Caco-2 (cell line): ENCODE data around the gene GAB2. TPM values are rescaled to one million over a fixed set of nuclear protein-coding genes. Genes with fewer than 3 reads are reported as not detected.
A peak's percentile ranks its signal among the peaks of the same experiment; 100 is the strongest.

Experiments used
- BruUV-seq: library from RNA; stranded (reverse); fragments of 400-500 nt; replicated peaks from 2 replicates; lab custom pipeline; 2021; lab: Mats Ljungman, UMichigan
- CTCF ChIA-PET: fragments of 300-600 bp; sonication (Branson Sonifier 250); formaldehyde crosslinking; loops from one replicate; lab custom pipeline; 2022; ENCODE audit warnings: antibody characterized with exemption; lab: Charles Lee
- POLR2A ChIA-PET: fragments of 300-600 bp; sonication (Branson Sonifier 250); formaldehyde crosslinking; loops from one replicate; lab custom pipeline; 2022; ENCODE audit warnings: antibody characterized with exemption; lab: Charles Lee
- DNase-seq, 2 experiments: peaks; one replicate each; pipeline versions ENCODE4 v3.0.0 to v3.0.0-alpha.2; 2020 to 2022
- H3K27me3 ChIP-seq: replicated peaks from 2 replicates; pipeline ENCODE4 v1.6.0; 2011; ENCODE audit warnings: low read length; ENCODE audit not compliant: control insufficient read depth, insufficient read depth
- H3K36me3 ChIP-seq: 2 replicates; pipeline ENCODE4 v1.5.1; 2011; ENCODE audit warnings: low read length; ENCODE audit not compliant: control insufficient read depth, insufficient read depth
- H3K4me1 ChIP-seq: fragments of 250-450 bp; sonication (Bioruptor Pico); 2 replicates; pipeline ENCODE4 v1.5.1; 2020; ENCODE audit warnings: mild to moderate bottlenecking
- H3K4me3 ChIP-seq: 2 replicates; pipeline ENCODE4 v1.5.1; 2011; ENCODE audit warnings: low read depth, mild to moderate bottlenecking, control low read depth, low read length
- H3K9me3 ChIP-seq: fragments of 250-450 bp; sonication (Bioruptor Pico); 2 replicates; pipeline ENCODE4 v1.5.1; 2020; ENCODE audit warnings: mild to moderate bottlenecking, moderate library complexity
- H3K27ac Mint-ChIP-seq: one replicate; pipeline ENCODE4 v1.8.0; 2022; ENCODE audit warnings: mixed read lengths; ENCODE audit not compliant: unreplicated experiment
- H3K27me3 Mint-ChIP-seq: one replicate; pipeline ENCODE4 v1.8.0; 2022; ENCODE audit warnings: mixed read lengths; ENCODE audit not compliant: insufficient read depth, unreplicated experiment
- H3K36me3 Mint-ChIP-seq: one replicate; pipeline ENCODE4 v1.8.0; 2022; ENCODE audit warnings: mild to moderate bottlenecking, mixed read lengths; ENCODE audit not compliant: insufficient read depth, unreplicated experiment
- H3K4me1 Mint-ChIP-seq: one replicate; pipeline ENCODE4 v1.8.0; 2022; ENCODE audit warnings: low read depth, mixed read lengths; ENCODE audit not compliant: unreplicated experiment
- H3K4me3 Mint-ChIP-seq: one replicate; pipeline ENCODE4 v1.8.0; 2022; ENCODE audit warnings: mild to moderate bottlenecking, moderate library complexity, mixed read lengths; ENCODE audit not compliant: unreplicated experiment
- H3K9me3 Mint-ChIP-seq: one replicate; pipeline ENCODE4 v1.8.0; 2022; ENCODE audit warnings: mixed read lengths; ENCODE audit not compliant: unreplicated experiment
- CTCF ChIP-seq, 2 experiments: fragments of 200-600 bp in 1 of 2; IDR thresholded peaks; 1 replicate in 1 of 2; 2 replicates in 1 of 2; pipeline versions ENCODE4 v1.5.1 to v1.8.0; 2011 to 2022; ENCODE audit warnings: antibody characterized with exemption in 1 of 2, control low read depth in 1 of 2, inconsistent platforms in 1 of 2, low read depth in 1 of 2, low read length in 1 of 2, mild to moderate bottlenecking in 1 of 2, moderate library complexity in 1 of 2; ENCODE audit not compliant: insufficient read depth in 1 of 2, severe bottlenecking in 1 of 2, unreplicated experiment in 1 of 2
- intact Hi-C: fragments of 100-400 bp; cut with micrococcal nuclease; formaldehyde crosslinking; loops from one replicate; pipeline ENCODE4 v1.10.0; 2022; ENCODE audit not compliant: unreplicated experiment
- total RNA-seq: library from RNA; stranded (reverse); gene quantifications from 2 replicates; pipeline ENCODE4 v1.2.3, GENCODE V29; 2022

Gene GAB2
- total RNA-seq, 1 experiment from 2014 or later = 67.3 TPM

- no TSS peak for BruUV-seq
- DNase-seq = no peak
- Histone ChIP-seq H3K27me3 (no peaks in the 10 kb centered on the region), H3K36me3 (no peaks in the 10 kb centered on the region), H3K4me3 (no peak overlapping the region), H3K9me3 (peaks cover 11% of the 10 kb centered on the region; the same call in 1 of the 2 replicates), H3K4me1 (peaks cover 71% of the 10 kb centered on the region)
- TF ChIP-seq CTCF (IDR thresholded peaks at IDR 0.05; ENCODE audit: insufficient read depth in 1 of 2, low read depth in 1 of 2, low read length in 1 of 2, severe bottlenecking in 1 of 2, unreplicated experiment in 1 of 2) = no peak
- peaks cover 8% of the 10 kb centered on the region for H3K36me3 Mint-ChIP-seq
- POLR2A ChIA-PET = no interaction called here
- no peak overlapping the region for H3K4me3 Mint-ChIP-seq
- H3K4me1 Mint-ChIP-seq = peaks cover 45% of the 10 kb centered on the region
- H3K9me3 Mint-ChIP-seq = peaks cover 8% of the 10 kb centered on the region
- intact Hi-C loops = no loop called here
- no peaks in the 10 kb centered on the region for H3K27me3 Mint-ChIP-seq
- H3K27ac Mint-ChIP-seq = peak overlapping the region; percentile 16
- CTCF ChIA-PET = interaction anchor here (0.9 kb wide), 1 partner anchor 233 kb away, joined by 3 read pairs; no protein-coding TSS in a partner anchor
These were observed 45.4 kb downstream of the GAB2 start for GRCh38 chr11:78372114-78372768.

DNA sequence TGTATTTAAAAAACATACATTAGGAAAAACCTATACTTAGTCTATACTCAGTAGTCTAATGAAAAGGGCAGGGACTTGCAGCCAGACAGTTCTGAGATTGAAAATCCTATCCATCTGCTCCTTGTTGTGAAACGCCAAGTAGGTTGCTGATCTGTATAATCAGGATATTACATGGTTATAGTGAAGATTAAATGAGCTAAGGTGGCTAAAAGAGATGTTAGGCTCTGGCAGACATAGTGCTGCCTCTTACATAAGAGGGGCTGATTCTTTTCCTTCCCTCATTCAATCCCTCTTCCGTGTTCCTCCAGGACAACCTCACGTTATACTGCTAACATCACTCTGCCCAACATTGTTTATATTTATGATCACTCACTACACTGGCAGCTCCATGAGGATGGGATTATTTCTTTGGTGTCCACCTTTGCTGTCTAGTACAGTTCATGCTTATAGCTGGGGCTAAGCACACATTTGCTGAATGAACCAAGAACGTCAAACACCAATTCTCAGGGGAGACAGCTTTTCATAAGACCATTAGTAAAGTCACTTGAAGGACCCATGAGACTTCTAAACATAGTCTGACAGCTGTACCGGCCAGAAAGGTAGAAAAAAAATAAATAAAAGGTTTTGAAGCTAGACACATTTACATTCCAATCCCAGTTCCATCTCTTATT, 46.3 kb downstream of the GAB2 start:
- DNase-seq = no peak
- no peak for TF ChIP-seq CTCF (IDR thresholded peaks at IDR 0.05; ENCODE audit: insufficient read depth in 1 of 2, low read depth in 1 of 2, low read length in 1 of 2, severe bottlenecking in 1 of 2, unreplicated experiment in 1 of 2)
- H3K9me3 ChIP-seq = peaks cover 3% of the 10 kb centered on the region; the same call in 1 of the 2 replicates
- ChIA-PET POLR2A (no interaction called here), CTCF (interaction anchor here (0.9 kb wide), 1 partner anchor 232 kb away, joined by 3 read pairs; no protein-coding TSS in a partner anchor)
- no peaks in the 10 kb centered on the region for H3K27me3 ChIP-seq
- Mint-ChIP-seq H3K27ac (no peak overlapping the region), H3K4me3 (no peak overlapping the region), H3K36me3 (peaks cover 6% of the 10 kb centered on the region), H3K27me3 (no peaks in the 10 kb centered on the region), H3K4me1 (peaks cover 52% of the 10 kb centered on the region), H3K9me3 (peaks cover 1% of the 10 kb centered on the region)
- H3K36me3 ChIP-seq = no peaks in the 10 kb centered on the region
- intact Hi-C loops = no loop called here
- peaks cover 70% of the 10 kb centered on the region for H3K4me1 ChIP-seq
- H3K4me3 ChIP-seq = no peak overlapping the region
- BruUV-seq = no TSS peak

DNA sequence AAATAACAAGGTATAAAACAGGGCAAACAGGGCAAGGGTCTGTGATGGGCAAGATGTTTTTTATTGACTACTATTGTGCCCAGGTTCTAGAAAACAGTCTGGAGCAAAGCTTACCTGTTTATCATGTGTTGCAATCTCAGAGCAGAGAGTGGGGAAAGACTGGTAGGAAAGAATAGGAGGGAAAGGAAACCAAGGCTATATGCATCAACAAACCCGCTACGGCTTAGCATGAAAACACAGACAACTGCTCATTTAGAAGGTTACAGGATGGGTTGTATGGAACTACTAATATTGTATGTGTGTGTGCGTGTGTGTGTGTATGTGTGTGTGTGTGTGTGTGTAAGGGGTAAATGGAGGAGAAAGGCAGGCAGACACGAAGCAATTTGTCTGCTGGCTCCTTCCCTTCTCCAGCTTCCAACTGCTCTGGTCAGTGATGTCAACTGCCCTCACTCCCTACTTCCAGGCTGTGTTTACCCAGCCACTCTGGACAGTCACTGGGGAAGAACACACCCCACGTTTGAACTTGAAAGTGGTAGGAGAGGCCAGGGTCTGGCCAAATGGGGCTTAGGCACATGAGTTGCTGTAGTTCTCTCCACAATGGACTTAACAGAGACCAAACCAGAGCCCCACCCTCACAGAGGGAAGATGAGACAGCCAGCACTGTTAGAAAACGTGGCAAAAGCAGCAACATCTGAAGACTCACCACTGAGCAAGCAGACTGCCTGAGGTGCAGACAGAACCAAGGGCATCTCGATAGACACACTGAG, 47.0 kb downstream of the GAB2 start:
- H3K36me3 Mint-ChIP-seq = peaks cover 4% of the 10 kb centered on the region
- peak overlapping the region; percentile 23 for H3K27ac Mint-ChIP-seq
- CTCF ChIA-PET = interaction anchor here (0.7 kb wide), 1 partner anchor 143 kb away, joined by 3 read pairs; no protein-coding TSS in a partner anchor

More for the DNA sequence above, 47.0 kb downstream of the GAB2 start:
- no peaks in the 10 kb centered on the region for H3K9me3 Mint-ChIP-seq
- no peak overlapping the region for H3K4me3 Mint-ChIP-seq
- H3K27me3 Mint-ChIP-seq = no peaks in the 10 kb centered on the region
- no TSS peak for BruUV-seq
- Histone ChIP-seq H3K4me1 (peaks cover 69% of the 10 kb centered on the region), H3K27me3 (no peaks in the 10 kb centered on the region), H3K36me3 (no peaks in the 10 kb centered on the region), H3K9me3 (no peaks in the 10 kb centered on the region), H3K4me3 (no peak overlapping the region)
- H3K4me1 Mint-ChIP-seq = peaks cover 53% of the 10 kb centered on the region
- no peak for DNase-seq
- POLR2A ChIA-PET = no interaction called here
- intact Hi-C loops = no loop called here
- TF ChIP-seq CTCF (IDR thresholded peaks at IDR 0.05; ENCODE audit: insufficient read depth in 1 of 2, low read depth in 1 of 2, low read length in 1 of 2, severe bottlenecking in 1 of 2, unreplicated experiment in 1 of 2) = no peak
